HG02571 (cell line): Measurements from ENCODE around the gene SYNE1.

ENCODE experiments used
- ATAC-seq: cut with Tn5 transposase; IDR thresholded peaks from one replicate; pipeline ENCODE4 v1.9.1; 2021; ENCODE audit warnings: mild to moderate bottlenecking, moderate library complexity; ENCODE audit not compliant: unreplicated experiment

The SYNE1 gene

GRCh38 chr6:152250127-152250526, 387.0 kb downstream of the SYNE1 start:
- ATAC-seq: no peak

GRCh38 chr6:152248980-152249379, 388.2 kb downstream of the SYNE1 start:
- no peak for ATAC-seq

DNA sequence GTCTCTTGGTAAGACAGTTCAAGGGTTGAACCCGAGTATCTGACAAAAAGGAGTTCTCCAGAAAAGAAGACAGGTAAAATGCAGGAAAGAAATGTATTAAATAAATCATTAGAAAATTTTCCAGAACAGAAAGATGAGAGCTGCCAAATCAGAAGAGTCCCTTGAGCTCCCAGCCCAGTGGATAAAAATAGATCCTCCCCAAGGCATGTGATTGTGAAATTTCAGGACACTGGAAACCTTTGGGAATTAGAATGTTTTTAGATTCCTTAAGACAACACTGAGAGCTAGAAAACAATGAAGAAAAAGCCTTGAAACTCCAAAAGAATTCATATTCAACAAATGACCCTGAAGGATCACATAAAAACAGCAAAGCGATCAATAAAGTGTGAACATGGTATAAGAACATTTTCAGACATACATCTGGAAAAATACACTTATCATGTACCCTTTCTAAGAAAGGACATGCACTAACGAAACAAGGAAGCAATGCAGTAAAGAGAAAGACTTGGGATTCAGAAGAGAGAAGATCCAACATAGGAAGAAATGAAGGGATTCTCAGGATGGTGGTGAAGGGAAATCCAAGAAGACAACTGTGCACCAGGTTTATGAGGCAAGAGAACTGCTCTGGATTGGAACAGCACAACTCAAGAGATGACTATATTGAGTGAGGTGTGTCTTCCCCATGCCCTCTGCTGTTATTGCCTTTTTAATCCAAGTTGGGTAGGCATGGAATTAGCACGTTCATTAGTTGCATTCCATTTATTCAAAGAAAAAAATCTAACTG, 390.4 kb downstream of the SYNE1 start:
- ATAC-seq: no peak

DNA sequence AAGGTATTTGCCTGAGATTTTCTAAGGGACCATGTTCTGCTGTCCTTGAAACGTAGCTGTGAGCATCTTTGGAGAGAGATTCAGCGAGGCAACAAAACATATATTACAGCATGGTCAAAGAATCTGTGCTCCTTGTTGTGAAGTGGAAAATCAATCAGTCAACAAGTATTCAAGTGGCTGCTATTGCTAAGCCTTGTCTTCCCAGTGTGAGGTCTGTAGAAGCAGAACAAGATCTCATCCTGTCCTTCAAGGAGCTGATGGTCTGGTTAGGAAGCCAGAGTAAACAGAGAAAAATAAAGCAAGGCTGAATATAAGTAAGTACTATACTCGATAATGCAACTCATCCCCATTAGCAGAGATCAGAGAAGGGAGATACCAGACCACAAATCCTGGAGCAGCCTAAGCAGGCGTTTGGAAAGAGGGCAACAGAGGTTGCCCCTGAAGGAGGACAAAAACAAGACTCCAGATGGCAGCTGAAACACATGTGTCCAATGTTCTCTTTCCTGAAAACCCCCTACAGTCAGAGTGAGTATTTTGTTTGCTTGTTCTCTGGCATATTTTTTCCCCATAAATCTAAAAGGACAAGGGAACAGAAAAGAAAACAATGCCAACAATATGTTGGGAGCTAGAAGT, 392.0 kb downstream of the SYNE1 start:
- no peak for ATAC-seq

DNA sequence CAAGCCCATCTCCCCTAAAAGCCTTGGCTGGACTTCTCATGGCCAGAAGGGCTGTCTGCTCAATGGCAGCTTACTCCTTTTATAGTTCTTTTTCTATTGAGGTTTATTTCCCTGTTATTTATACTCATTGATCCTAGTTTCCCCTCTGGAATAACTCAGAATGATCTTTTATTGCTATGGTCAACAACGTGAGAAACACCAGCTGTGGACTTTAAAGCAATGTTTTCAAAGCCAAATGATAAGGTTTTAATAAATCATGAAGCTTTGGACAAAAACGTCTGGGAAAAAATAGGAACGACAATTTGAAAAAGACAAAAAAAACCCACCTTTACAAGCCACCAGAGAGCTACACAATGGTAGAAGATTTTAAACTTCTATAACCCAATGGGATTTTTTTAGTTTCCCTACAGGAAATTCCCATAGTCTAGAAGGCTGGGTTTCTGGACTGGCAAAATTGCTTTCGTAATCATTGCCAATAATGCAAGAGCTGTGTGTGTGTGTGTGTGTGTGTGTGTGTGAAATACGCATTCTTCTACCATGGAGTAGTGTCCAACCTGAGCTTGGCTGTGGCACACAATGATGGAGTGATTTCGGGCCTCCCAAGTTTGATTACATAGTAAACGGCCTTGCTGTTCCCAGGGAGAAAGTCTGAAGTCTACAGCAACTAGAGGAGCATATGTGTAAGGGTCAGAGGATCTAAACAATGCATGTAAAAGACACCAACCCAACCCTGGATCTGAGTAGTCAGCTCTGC, 396.0 kb downstream of the SYNE1 start:
- no peak for ATAC-seq

DNA sequence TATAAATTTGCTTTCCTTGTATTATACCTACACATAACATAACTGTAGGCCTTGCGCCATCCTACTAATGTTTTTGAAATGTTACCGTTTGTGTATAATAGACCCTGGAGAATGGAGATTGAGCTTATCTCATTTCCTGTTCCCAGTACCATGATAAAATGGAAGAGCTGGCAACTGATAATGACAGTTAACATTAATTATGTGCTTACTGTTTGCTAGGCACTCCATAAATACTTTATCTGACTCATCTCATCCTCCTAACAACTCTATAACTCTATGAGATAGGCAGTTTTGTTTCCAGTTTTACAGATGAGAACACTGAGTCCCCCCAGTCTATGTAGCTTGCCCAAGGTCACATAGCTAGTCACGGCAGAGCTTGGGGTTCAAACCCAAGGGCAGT, 396.7 kb downstream of the SYNE1 start:
- ATAC-seq: no peak

- no peak for ATAC-seq
These were observed 400.6 kb downstream of the SYNE1 start for GRCh38 chr6:152236370-152237097.

DNA sequence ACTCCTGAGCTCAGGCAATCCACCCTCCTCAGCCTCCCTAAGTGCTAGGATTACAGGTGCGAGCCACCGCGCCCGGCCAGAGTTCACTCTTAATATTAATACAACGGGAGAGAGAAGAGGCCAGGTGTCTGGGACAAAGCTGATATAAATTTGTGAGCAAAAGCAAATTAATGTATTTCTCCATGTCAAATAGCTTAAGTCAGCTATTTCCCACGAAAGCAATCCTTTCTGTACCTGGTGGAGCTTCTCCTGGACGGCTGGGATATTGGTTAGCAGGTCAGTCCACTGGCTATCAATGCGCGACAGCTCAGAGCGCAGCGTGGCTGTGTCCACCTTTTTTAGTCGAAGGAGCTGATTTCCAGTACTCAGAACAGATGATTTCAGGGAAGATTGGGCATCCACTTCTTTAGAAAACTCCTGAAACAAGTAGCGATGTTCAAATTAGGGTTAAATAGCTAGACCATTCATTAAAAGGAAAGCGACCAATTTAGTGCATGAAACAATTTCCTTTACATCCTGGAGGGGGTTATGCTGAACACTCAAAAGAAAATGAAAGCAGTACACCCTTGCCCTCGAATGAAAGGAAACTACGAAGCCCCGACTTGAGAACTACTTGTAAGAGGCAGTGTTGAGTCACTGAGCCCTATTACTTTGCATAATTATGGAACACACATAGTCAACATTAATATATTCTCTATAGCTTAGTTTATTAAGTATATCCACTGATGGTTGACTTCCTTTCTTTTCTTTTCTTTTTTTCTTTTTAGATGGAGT, 403.4 kb downstream of the SYNE1 start:
- ATAC-seq: no peak

- no peak for ATAC-seq
These were observed 404.5 kb downstream of the SYNE1 start for GRCh38 chr6:152232501-152233151.

- ATAC-seq: no peak
These were observed 407.8 kb downstream of the SYNE1 start for GRCh38 chr6:152229330-152229729.

- no peak for ATAC-seq
These were observed 411.0 kb downstream of the SYNE1 start for GRCh38 chr6:152226119-152226518.

DNA sequence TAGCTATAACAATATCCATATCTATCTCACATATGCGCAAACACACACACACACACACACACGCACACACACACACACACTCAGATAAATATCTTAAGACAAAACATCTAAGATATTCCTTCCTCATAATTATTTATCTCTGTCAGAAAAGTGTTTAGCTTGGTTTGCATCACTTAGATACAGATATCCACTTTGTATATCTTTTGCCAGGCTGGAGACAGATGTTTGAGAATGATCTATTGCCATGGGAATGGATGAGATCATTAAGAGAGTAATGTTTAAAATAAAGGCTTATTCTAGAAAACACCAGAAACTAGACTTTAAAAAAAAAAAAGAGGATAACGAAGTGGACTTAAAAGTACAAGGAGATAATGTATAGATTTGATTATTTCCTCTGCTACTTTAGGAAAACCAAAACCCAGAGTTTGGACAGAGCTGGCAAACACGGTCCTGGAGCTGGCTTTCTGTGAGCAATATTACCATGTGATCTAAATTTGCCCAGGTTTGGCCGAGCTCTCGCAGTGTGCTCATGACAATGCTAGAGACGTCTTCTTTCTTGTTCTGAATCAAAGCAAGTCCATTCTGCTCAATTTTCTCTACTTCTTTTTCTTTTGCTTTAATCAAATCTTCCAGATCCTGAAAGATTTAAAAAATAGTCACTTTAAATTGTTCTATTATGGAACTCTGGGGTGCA, 411.8 kb downstream of the SYNE1 start:
- ATAC-seq: no peak

GRCh38 chr6:152223636-152224035, 413.5 kb downstream of the SYNE1 start:
- ATAC-seq: no peak

- no peak for ATAC-seq
These were observed 415.1 kb downstream of the SYNE1 start for GRCh38 chr6:152221806-152222628.

- no peak for ATAC-seq
These were observed 416.4 kb downstream of the SYNE1 start for GRCh38 chr6:152220786-152221185.

- no peak for ATAC-seq
These were observed 418.3 kb downstream of the SYNE1 start for GRCh38 chr6:152218887-152219286.

DNA sequence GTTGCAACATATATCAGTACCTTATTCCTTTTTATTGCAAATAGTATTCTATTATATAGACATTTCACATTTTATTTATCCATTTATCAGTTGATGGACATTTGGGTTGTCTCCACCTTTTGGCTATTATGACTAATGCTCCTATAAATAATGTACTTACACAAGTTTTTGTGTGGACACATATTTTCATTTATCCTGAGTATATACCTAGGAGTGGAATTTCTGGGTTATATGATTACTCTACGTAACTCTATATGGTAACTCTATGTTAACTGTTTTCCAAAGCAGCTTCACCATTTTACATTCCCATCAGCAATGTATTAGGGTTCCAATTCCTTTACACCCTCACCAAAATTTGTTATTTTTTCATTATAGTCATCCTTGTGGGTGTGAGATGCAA, 424.7 kb downstream of the SYNE1 start:
- no peak for ATAC-seq

DNA sequence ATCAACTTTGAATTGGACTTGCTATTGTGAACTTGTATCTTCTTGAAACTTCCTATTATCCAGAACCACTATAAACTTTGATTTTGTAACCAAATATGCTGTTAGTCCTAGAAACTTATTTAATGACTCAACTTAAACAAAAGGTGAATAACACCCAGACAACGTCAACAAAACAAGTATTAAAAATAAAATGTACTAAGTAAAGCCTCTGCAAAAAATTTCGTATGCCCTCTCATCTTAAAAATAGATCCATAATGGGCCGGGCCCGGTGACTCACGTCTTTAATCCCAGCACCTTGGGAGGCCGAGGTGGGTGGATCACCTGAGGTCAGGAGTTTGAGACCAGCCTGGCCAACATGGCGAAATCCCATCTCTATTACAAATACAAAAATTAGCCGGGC, 428.0 kb downstream of the SYNE1 start:
- ATAC-seq: no peak
